Tibial nerve (tissue), 4 donors: ENCODE data around the gene PLXNA4. TPM values are rescaled to one million over a fixed set of nuclear protein-coding genes. Genes with fewer than 3 reads are reported as not detected.

Experiments used
- DNase-seq, 2 donors: peaks; one replicate each; pipeline ENCODE4 v3.0.0-alpha.2; 2019; ENCODE audit warnings: low spot score in 2 of 2
- H3K27ac ChIP-seq, 4 donors: fragments of 200-600 bp; sonication (generic) in 3 of 4; one replicate each; pipeline ENCODE4 v1.5.1; 2017 to 2019; ENCODE audit warnings: mild to moderate bottlenecking in 1 of 4
- H3K27me3 ChIP-seq, 2 donors: fragments of 200-600 bp; sonication (generic) in 1 of 2; one replicate each; pipeline versions ENCODE4 v1.5.1 to v1.6.0; 2017 to 2019
- H3K36me3 ChIP-seq, 3 donors: fragments of 200-600 bp; sonication (generic); one replicate each; pipeline ENCODE4 v1.5.1; 2018 to 2019
- H3K4me1 ChIP-seq, 4 donors: fragments of 200-600 bp; sonication (generic) in 3 of 4; one replicate each; pipeline ENCODE4 v1.5.1; 2017 to 2019
- H3K4me3 ChIP-seq, 4 donors: fragments of 200-600 bp; sonication (generic) in 3 of 4; one replicate each; pipeline ENCODE4 v1.5.1; 2017 to 2019; ENCODE audit warnings: mild to moderate bottlenecking in 1 of 4, moderate library complexity in 1 of 4
- H3K9me3 ChIP-seq, 4 donors: fragments of 200-600 bp; sonication (generic) in 3 of 4; one replicate each; pipeline ENCODE4 v1.5.1; 2017 to 2019
- CTCF ChIP-seq, 5 experiments: fragments of 200-600 bp in 3 of 5; fragments of 450-650 bp in 2 of 5; sonication (generic) in 3 of 5; IDR thresholded peaks; one replicate each; pipeline ENCODE4 v1.5.1; 2016 to 2019; ENCODE audit warnings: antibody characterized with exemption in 5 of 5, mild to moderate bottlenecking in 3 of 5, moderate library complexity in 2 of 5
- EP300 ChIP-seq, 2 donors: sonication (generic); formaldehyde crosslinking; IDR thresholded peaks; one replicate each; pipeline ENCODE4 v1.6.1; 2017; ENCODE audit warnings: antibody characterized with exemption in 2 of 2, mild to moderate bottlenecking in 1 of 2
- POLR2A ChIP-seq, 2 donors: fragments of 450-650 bp; IDR thresholded peaks; one replicate each; pipeline ENCODE4 v1.6.1; 2017; ENCODE audit warnings: antibody characterized with exemption in 2 of 2, mild to moderate bottlenecking in 2 of 2, moderate library complexity in 2 of 2
- WGBS, 2 donors: methylation state at CpG; one replicate each; pipeline ENCODE4 v1.1.5; 2018; 5-methylcytosine and 5-hydroxymethylcytosine counted together
- total RNA-seq, 4 donors: library from RNA; depleted of rRNA; stranded (reverse); fragments of >200 nt; gene quantifications; one replicate each; pipeline ENCODE4 v1.1.0, GENCODE V29; 2016

PLXNA4 gene
- total RNA-seq, 4 donors from 2014 or later: 12.6 to 32.4 (median 13.7) TPM

- Histone ChIP-seq H3K4me3 (no peak overlapping the region), H3K9me3 (no peaks in the 10 kb centered on the region), H3K27me3 (no peaks in the 10 kb centered on the region), H3K27ac (no peak overlapping the region), H3K36me3 (no peaks in the 10 kb centered on the region), H3K4me1 (no peaks in the 10 kb centered on the region)
- no peak for DNase-seq
- 90 to 93% methylated on average over 5 of the region's 5 CpGs for WGBS, 2 donors
- no peak for TF ChIP-seq POLR2A (IDR thresholded peaks at IDR 0.05)
- TF ChIP-seq EP300 (IDR thresholded peaks at IDR 0.05): no peak
- TF ChIP-seq CTCF (IDR thresholded peaks at IDR 0.05): no peak
Observed at GRCh38 chr7:132443761-132444520, 132.3 kb downstream of the PLXNA4 start.

- Histone ChIP-seq H3K27ac (no peak overlapping the region), H3K9me3 (no peaks in the 10 kb centered on the region), H3K4me3 (no peak overlapping the region), H3K27me3 (no peaks in the 10 kb centered on the region), H3K36me3 (no peaks in the 10 kb centered on the region), H3K4me1 (peaks cover 0 to 8% (median 0%) of the 10 kb centered on the region in 4 donors)
- no peak for TF ChIP-seq POLR2A (IDR thresholded peaks at IDR 0.05)
- TF ChIP-seq CTCF (IDR thresholded peaks at IDR 0.05): no peak
- TF ChIP-seq EP300 (IDR thresholded peaks at IDR 0.05): no peak
- DNase-seq: no peak
- WGBS, 2 donors: 66 to 71% methylated on average over 4 of the region's 4 CpGs
Observed at GRCh38 chr7:132441935-132442334, 134.3 kb downstream of the PLXNA4 start.

- Histone ChIP-seq H3K4me3 (no peak overlapping the region), H3K27me3 (no peaks in the 10 kb centered on the region), H3K9me3 (no peaks in the 10 kb centered on the region), H3K4me1 (peaks cover 0 to 8% (median 0%) of the 10 kb centered on the region in 4 donors), H3K27ac (no peak overlapping the region), H3K36me3 (no peaks in the 10 kb centered on the region)
- no peak for DNase-seq
- WGBS, 2 donors: 93% methylated on average over 5 of the region's 5 CpGs
- TF ChIP-seq EP300 (IDR thresholded peaks at IDR 0.05): no peak
- no peak for TF ChIP-seq POLR2A (IDR thresholded peaks at IDR 0.05)
Observed at GRCh38 chr7:132440151-132440550, 136.1 kb downstream of the PLXNA4 start.

- Histone ChIP-seq H3K36me3 (no peaks in the 10 kb centered on the region), H3K9me3 (no peaks in the 10 kb centered on the region), H3K4me1 (peaks cover 0 to 8% (median 0%) of the 10 kb centered on the region in 4 donors), H3K4me3 (no peak overlapping the region), H3K27ac (no peak overlapping the region), H3K27me3 (no peaks in the 10 kb centered on the region)
- WGBS, 2 donors: 73 to 79% methylated on average over 8 of the region's 8 CpGs
- TF ChIP-seq EP300 (IDR thresholded peaks at IDR 0.05) (no peak), CTCF (IDR thresholded peaks at IDR 0.05) (no peak), POLR2A (IDR thresholded peaks at IDR 0.05) (no peak)
- no peak for DNase-seq
Observed at GRCh38 chr7:132438926-132439325, 137.3 kb downstream of the PLXNA4 start.

GRCh38 chr7:132437730-132438129, 138.5 kb downstream of the PLXNA4 start:
- DNase-seq: no peak
- H3K9me3 ChIP-seq: no peaks in the 10 kb centered on the region
- 42 to 57% methylated on average over 5 of the region's 5 CpGs for WGBS, 2 donors

More at GRCh38 chr7:132437730-132438129, 138.5 kb downstream of the PLXNA4 start:
- H3K27me3 ChIP-seq: no peaks in the 10 kb centered on the region
- peaks cover 0 to 8% (median 0%) of the 10 kb centered on the region in 4 donors for H3K4me1 ChIP-seq
- H3K27ac ChIP-seq: no peak overlapping the region
- H3K4me3 ChIP-seq: no peak overlapping the region
- TF ChIP-seq EP300 (IDR thresholded peaks at IDR 0.05) (no peak), POLR2A (IDR thresholded peaks at IDR 0.05) (no peak), CTCF (IDR thresholded peaks at IDR 0.05) (no peak)
- no peaks in the 10 kb centered on the region for H3K36me3 ChIP-seq
